ENCODE results near the gene PPP1R26. TPM values are rescaled to one million over a fixed set of nuclear protein-coding genes. Genes with fewer than 3 reads are reported as not detected.

The PPP1R26 gene
- total RNA-seq, 1 donor from 2014 or later: 25.5 TPM

DNA sequence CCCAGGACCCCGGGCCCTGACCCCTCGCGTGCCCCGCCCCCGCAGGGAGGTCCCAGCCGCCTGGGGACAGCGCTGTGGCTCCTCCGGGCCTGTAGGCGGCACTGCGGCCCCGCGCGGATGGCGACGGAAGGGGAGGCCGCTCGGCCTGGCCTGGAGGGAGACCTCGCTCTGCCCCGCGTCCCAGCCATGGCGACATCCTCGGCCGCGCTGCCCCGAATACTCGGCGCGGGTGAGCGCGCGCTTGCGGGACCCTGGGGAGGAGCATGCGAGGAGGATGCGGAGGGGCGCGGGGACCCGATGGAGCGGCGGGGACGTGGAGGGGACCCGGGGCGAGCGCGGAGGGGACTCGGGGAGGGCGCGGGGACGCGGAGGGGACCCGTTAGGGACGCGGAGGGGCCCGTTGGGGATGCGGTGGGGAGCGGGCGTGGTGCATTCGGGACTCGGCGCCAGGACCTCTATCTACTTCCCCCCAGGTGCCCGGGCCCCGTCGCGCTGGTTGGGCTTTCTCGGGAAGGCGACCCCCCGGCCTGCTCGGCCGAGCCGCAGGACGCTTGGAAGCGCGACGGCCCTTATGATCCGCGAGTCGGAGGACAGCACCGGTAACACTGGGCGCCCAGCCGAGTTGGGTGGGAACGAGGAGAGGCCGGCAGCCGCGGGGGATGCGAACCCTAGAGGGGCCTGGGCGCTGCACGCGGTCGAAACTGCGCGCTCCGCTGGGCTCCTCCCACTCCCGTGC lies 21.1 kb downstream of the PPP1R26 start, which contains the start of gene MRPS2:
Gene MRPS2 (plus strand): TSS at position 158 of the 736 bp plus-strand sequence. CDS start 29 bp downstream, at position 187.
- Histone ChIP-seq H3K27ac (peak within 1 kb of the TSS; percentile 69 to 75), H3K36me3 (peaks cover 26 to 31% of the 10 kb centered on the region in 2 donors), H3K4me1 (peaks cover 12 to 17% of the 10 kb centered on the region in 2 donors), H3K9me3 (no peaks in the 10 kb centered on the region), H3K27me3 (no peaks in the 10 kb centered on the region), H3K4me3 (peak within 1 kb of the TSS; percentile 73 to 75)
- peak; percentile 38 to 93 for DNase-seq (ENCODE audit: low spot score in 2 of 2)
- intact Hi-C loops (cut with DNase I): loop anchor here (1.0 kb wide), 1 partner anchor 21 kb away; the partner anchor contains the start of gene PPP1R26
- TF ChIP-seq, protein P1, sequence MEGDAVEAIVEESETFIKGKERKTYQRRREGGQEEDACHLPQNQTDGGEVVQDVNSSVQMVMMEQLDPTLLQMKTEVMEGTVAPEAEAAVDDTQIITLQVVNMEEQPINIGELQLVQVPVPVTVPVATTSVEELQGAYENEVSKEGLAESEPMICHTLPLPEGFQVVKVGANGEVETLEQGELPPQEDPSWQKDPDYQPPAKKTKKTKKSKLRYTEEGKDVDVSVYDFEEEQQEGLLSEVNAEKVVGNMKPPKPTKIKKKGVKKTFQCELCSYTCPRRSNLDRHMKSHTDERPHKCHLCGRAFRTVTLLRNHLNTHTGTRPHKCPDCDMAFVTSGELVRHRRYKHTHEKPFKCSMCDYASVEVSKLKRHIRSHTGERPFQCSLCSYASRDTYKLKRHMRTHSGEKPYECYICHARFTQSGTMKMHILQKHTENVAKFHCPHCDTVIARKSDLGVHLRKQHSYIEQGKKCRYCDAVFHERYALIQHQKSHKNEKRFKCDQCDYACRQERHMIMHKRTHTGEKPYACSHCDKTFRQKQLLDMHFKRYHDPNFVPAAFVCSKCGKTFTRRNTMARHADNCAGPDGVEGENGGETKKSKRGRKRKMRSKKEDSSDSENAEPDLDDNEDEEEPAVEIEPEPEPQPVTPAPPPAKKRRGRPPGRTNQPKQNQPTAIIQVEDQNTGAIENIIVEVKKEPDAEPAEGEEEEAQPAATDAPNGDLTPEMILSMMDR (IDR thresholded peaks at IDR 0.05): peak; percentile 85 to 97 (median 93)

DNA sequence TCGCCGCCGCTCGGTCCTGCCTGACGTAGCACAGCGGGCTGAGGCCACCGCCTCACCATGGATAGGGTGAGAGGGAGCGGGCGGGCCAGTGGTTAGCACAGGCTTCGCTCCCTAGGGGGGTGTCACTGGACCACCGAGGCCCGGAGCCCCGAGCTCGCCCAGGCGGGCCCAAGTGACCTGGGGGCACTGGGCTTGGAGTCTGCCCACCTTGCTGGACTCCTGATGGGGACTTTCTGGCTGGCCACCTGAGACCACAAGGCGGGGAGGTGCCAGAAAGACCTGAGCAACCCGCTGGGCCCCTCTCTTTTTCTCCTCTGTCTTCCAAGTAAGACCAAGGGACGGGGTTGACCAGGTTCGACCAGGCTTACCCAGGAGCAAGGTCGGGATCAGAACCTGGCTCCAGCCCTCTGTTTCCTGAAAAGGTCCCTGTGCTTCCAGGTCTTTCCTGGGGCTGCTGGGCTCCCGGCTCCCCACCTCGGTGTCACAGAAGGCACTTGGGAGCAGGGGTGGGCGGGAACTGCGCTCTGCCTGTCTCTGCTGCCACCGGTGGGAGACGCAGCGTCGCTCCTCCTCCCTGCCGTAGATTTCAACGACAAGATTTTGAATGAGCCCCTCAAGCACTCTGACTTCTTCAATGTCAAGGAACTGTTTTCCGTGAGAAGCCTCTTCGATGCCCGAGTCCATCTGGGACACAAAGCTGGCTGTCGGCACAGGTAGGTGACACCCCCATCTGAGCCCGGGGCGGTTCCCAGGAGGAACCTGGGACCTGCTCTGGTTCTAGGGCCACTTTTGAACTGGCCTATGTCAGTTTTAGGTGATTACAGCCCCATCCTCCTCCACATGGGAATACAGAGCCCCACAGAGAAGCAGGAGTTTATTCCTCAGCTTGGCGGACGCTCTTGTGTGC lies 21.9 kb downstream of the PPP1R26 start:
- H3K4me3 ChIP-seq: peak overlapping the region; percentile 73 to 75
- no peaks in the 10 kb centered on the region for H3K9me3 ChIP-seq
- DNase-seq (ENCODE audit: low spot score in 2 of 2): no peak
- peak overlapping the region; percentile 69 to 75 for H3K27ac ChIP-seq
- peaks cover 26 to 31% of the 10 kb centered on the region in 2 donors for H3K36me3 ChIP-seq
- TF ChIP-seq, protein P1 (IDR thresholded peaks at IDR 0.05): no peak
- intact Hi-C loops (cut with DNase I): no loop called here
- no peaks in the 10 kb centered on the region for H3K27me3 ChIP-seq
- H3K4me1 ChIP-seq: peaks cover 12 to 17% of the 10 kb centered on the region in 2 donors

DNA sequence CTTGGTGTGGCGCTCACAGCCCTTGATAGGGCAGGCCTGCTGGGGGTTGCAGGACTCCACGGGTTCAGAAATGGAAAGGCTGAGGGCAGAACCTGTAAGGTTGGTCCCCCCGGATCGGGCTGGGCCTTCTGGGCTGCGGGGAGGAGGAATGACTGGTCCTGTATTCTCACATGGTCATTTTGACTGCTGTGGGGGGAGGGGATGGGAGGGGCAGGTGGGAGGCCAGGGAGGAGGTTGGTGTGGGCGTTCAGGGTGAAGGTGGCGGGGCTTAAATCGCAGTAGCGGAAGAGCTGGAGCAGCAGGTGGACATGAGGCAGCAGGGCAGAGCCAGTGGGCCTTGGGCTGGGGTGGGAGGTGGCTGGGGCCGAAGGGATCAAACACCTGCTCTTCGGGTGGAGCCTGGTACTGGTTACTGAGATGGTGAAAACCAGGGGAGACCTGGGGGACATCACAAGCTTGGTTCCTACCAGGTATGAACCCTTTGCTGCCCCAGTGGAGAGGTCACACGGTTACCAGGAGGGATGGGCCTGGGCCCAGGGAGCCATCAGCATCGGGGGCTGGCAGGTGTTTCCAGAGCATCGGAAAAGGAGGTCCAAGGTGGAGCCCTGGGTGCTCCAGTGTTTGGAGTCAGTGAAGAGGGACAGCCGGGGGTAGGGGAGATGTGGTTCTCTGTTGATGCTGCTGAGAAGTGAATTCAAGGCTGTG lies 22.7 kb downstream of the PPP1R26 start:
- H3K4me1 ChIP-seq: peaks cover 12 to 17% of the 10 kb centered on the region in 2 donors
- DNase-seq (ENCODE audit: low spot score in 2 of 2): no peak
- TF ChIP-seq, protein P1 (IDR thresholded peaks at IDR 0.05): no peak
- no peaks in the 10 kb centered on the region for H3K9me3 ChIP-seq
- no peak overlapping the region for H3K27ac ChIP-seq
- H3K27me3 ChIP-seq: no peaks in the 10 kb centered on the region
- H3K36me3 ChIP-seq: peaks cover 26 to 31% of the 10 kb centered on the region in 2 donors
- intact Hi-C loops (cut with DNase I): no loop called here
- peak overlapping the region in 1 of 2 donors; percentile 75 for H3K4me3 ChIP-seq

DNA sequence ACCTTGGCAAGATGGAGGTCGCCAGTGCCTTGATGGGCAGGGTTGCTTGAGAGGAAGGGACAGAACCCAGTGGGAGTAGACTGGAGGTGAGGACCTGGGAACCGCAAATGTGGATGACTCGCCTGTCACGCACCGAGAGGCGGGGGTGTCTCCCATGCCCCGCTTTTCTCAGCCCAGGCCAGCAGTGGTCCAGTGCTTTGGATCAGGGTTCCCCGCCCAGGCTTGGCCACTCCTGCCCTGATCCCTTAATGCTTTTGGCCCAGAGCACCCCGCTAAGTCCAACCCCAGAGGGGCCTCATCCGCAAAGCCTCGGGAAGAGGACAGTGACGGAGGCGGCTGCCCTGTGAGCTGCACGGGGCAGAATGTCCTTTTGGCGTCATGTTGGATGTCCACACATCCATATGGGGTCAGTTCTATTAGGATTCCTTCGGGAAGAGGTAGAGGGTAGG lies 23.3 kb downstream of the PPP1R26 start:
- DNase-seq (ENCODE audit: low spot score in 2 of 2): no peak
- Histone ChIP-seq H3K9me3 (no peaks in the 10 kb centered on the region), H3K4me1 (peaks cover 12 to 17% of the 10 kb centered on the region in 2 donors), H3K36me3 (peaks cover 26 to 31% of the 10 kb centered on the region in 2 donors), H3K4me3 (no peak overlapping the region), H3K27ac (no peak overlapping the region), H3K27me3 (no peaks in the 10 kb centered on the region)
- TF ChIP-seq, protein P1 (IDR thresholded peaks at IDR 0.05): no peak
- intact Hi-C loops (cut with DNase I): no loop called here
